Heart left ventricle (tissue), 16 donors: ENCODE data around the gene EXD3. TPM values are rescaled to one million over a fixed set of nuclear protein-coding genes. Genes with fewer than 3 reads are reported as not detected.

Experiments used
- ATAC-seq, 4 donors: fragments of 200-7000 bp; cut with Tn5 transposase; one replicate each; pipeline ENCODE4 v1.9.1; 2020 to 2022; ENCODE audit warnings: moderate library complexity in 4 of 4, mild to moderate bottlenecking in 3 of 4, moderate number of reproducible peaks in 1 of 4
- DNase-seq, 5 donors: peaks; one replicate each; pipeline ENCODE4 v3.0.0-alpha.2; 2020
- H3K27ac ChIP-seq, 12 donors: fragments of 200-600 bp; sonication (generic) in 4 of 12; one replicate each; pipeline versions ENCODE4 v1.5.0 to v1.8.0; 2016 to 2022; ENCODE audit warnings: mild to moderate bottlenecking in 2 of 12
- H3K27me3 ChIP-seq, 9 donors: fragments of 200-600 bp; sonication (generic) in 2 of 9; one replicate each; pipeline versions ENCODE4 v1.5.1 to v1.8.0; 2016 to 2022; ENCODE audit warnings: mild to moderate bottlenecking in 3 of 9
- H3K36me3 ChIP-seq, 9 donors: fragments of 200-600 bp; sonication (generic) in 2 of 9; one replicate each; pipeline versions ENCODE4 v1.5.0 to v1.8.0; 2018 to 2022; ENCODE audit warnings: mild to moderate bottlenecking in 2 of 9
- H3K4me1 ChIP-seq, 12 donors: fragments of 200-600 bp; sonication (generic) in 4 of 12; one replicate each; pipeline versions ENCODE4 v1.5.0 to v1.8.0; 2016 to 2022; ENCODE audit warnings: mild to moderate bottlenecking in 3 of 12
- H3K4me3 ChIP-seq, 12 donors: fragments of 200-600 bp; sonication (generic) in 4 of 12; one replicate each; pipeline versions ENCODE4 v1.5.0 to v1.8.0; 2017 to 2022; ENCODE audit warnings: mild to moderate bottlenecking in 9 of 12, moderate library complexity in 4 of 12
- H3K9me3 ChIP-seq, 12 donors: fragments of 200-600 bp; sonication (generic) in 4 of 12; one replicate each; pipeline versions ENCODE4 v1.5.0 to v1.8.0; 2016 to 2022; ENCODE audit warnings: mild to moderate bottlenecking in 1 of 12
- CTCF ChIP-seq, 12 donors: fragments of 200-600 bp; sonication (generic) in 4 of 12; IDR thresholded peaks; one replicate each; pipeline versions ENCODE4 v1.5.0 to v1.8.0; 2018 to 2022; ENCODE audit warnings: antibody characterized with exemption in 12 of 12, mild to moderate bottlenecking in 5 of 12
- POLR2A ChIP-seq, 2 donors: fragments of 450-650 bp; IDR thresholded peaks; one replicate each; pipeline ENCODE4 v1.6.1; 2017; ENCODE audit warnings: antibody characterized with exemption in 2 of 2, mild to moderate bottlenecking in 2 of 2, moderate library complexity in 2 of 2
- WGBS, 4 donors: extraction: QIAGEN DNeasy Blood & Tissue Kit in 2 of 4; methylation state at CpG; one replicate each; pipeline versions ENCODE4 v1.1.5 to v1.1.7; 2013 to 2018; 5-methylcytosine and 5-hydroxymethylcytosine counted together
- intact Hi-C, 10 donors: fragments of 100-400 bp; cut with DNase I; formaldehyde crosslinking; loops; one replicate each; pipeline versions ENCODE4 v1.11.1 to v1.14.2; 2022
- polyA plus RNA-seq, 2 donors: library from polyadenylated mRNA; stranded (reverse); fragments of 200-250 nt; gene quantifications; one replicate each; pipeline ENCODE4 v1.2.3, GENCODE V29; 2013
- total RNA-seq, 9 donors: library from RNA; depleted of rRNA in 2 of 9; stranded (reverse); fragments of >200 nt in 2 of 9; fragmentation: NEBNext Ultra II Directional in 3 of 9; extraction: Animal tissue kit (Norgen Biotek cat#: 25700) in 3 of 9; gene quantifications; one replicate each; pipeline versions ENCODE4 v1.1.0 to v1.2.4, GENCODE V29; 2016 to 2023
- donor health status: ischemic (EF 13 %, LVEDD 7.1; RV severe dilation, severe dysfunction).
- donor health status: healthy with polysubstance abuse.
- donor health status: DM: no; HTN: yes; CAD: no.
- donor health status: DM: no; HTN: no; CAD: no.
- donor health status: ischemic (EF 25% LVEDD 6.9; RV normal size, moderate dysfunction).
- donor health status: ischemic (EF 25% LVEDD 5.7; RV mildly dilated, moderate dysfunction).
- donor health status: healthy.
- donor health status: DM: yes; HTN: yes; CAD: no.
- donor health status: ischemic (EF 35%, LVEDD 5.7; RV mildly dilated, moderate dysfunction).
- donor health status: nonischemic (EF 11% LVEDD 7.7; RV severe dilation, severe dysfunction).
- donor health status: DM: yes; HTN: yes; CAD: no.
- donor health status: PGD.
- donor health status: ischemic (EF 29% LVEDD 5.4; RV normal size, mild dysfunction).
- donor health status: nonischemic (EF 23%, LVEDD 6.1; RV moderate dilation, normal function).

The EXD3 gene
- total and polyA plus RNA-seq, 11 donors, result 4.1 to 15.2 (median 8.6) TPM

- H3K27me3 ChIP-seq, result no peaks in the 10 kb centered on the region
- intact Hi-C loops, result no loop called here
- no peak overlapping the region for H3K27ac ChIP-seq
- peaks cover 0 to 3% (median 0%) of the 10 kb centered on the region in 9 donors for H3K36me3 ChIP-seq
- no peak for ATAC-seq
- DNase-seq, result peak in 4 of 5 donors; percentile 13 to 42 (median 19)
- H3K4me3 ChIP-seq, result no peak overlapping the region
- 92 to 94% (median 93%) methylated on average over 37 to 39 of the region's 39 CpGs for WGBS, 4 donors
- TF ChIP-seq CTCF (IDR thresholded peaks at IDR 0.05) (no peak), POLR2A (IDR thresholded peaks at IDR 0.05) (no peak)
- peaks cover 5 to 24% (median 14%) of the 10 kb centered on the region in 12 donors for H3K4me1 ChIP-seq
- no peaks in the 10 kb centered on the region for H3K9me3 ChIP-seq
Observed at GRCh38 chr9:137383784-137384756, 38.9 kb downstream of the EXD3 start.

GRCh38 chr9:137383081-137383783, 39.7 kb downstream of the EXD3 start:
- intact Hi-C loops, result no loop called here
- ATAC-seq (peak in 1 of 4 donors; percentile 9), DNase-seq (peak in 4 of 5 donors; percentile 15 to 61 (median 22))
- Histone ChIP-seq H3K36me3 (peaks cover 0 to 3% (median 0%) of the 10 kb centered on the region in 9 donors), H3K27me3 (no peaks in the 10 kb centered on the region), H3K9me3 (no peaks in the 10 kb centered on the region), H3K27ac (no peak overlapping the region), H3K4me3 (no peak overlapping the region), H3K4me1 (peaks cover 5 to 15% (median 12%) of the 10 kb centered on the region in 12 donors)
- WGBS, 4 donors, result 76 to 88% (median 81%) methylated on average over 18 to 27 of the region's 27 CpGs
- TF ChIP-seq CTCF (IDR thresholded peaks at IDR 0.05) (no peak), POLR2A (IDR thresholded peaks at IDR 0.05) (no peak)

DNA sequence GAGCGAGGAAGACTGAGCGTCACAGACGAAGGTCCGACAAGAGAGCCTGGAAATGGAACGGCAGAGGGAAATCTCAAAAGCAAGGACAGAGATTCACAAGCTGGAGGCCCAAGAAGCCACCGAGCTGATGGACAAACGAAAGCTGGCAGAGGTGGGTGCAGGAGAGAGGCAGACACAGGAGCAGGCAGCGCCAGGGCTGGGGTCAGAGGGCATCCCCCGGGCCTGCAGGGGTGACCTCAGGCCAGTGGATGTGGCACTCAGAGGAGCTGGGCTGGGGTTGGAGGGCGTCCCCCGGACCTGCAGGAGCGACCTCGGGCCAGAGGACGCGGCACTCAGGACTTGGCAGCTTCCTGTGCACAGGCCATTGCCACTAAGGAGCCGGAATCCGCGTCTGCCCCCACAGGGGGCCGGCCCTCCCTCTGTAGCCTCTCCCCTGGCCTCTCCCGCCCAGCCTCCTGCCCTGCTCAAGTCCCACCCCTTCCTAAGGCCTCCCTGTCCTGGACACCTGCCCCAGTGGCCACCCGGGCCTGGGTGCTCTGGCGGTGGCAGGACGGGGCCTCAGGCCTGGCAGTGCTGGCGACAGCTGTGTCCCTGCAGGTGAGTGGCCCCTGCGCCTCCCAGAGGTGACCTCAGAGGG, 40.4 kb downstream of the EXD3 start:
- no peak overlapping the region for H3K27ac ChIP-seq
- DNase-seq (peak in 4 of 5 donors; percentile 16 to 54 (median 22)), ATAC-seq (peak in 2 of 4 donors; percentile 9 to 13)
- TF ChIP-seq POLR2A (IDR thresholded peaks at IDR 0.05), result no peak
- TF ChIP-seq CTCF (IDR thresholded peaks at IDR 0.05), result no peak
- peaks cover 0 to 3% (median 0%) of the 10 kb centered on the region in 9 donors for H3K36me3 ChIP-seq
- H3K4me3 ChIP-seq, result no peak overlapping the region
- no peaks in the 10 kb centered on the region for H3K9me3 ChIP-seq
- peaks cover 1 to 9% (median 6%) of the 10 kb centered on the region in 12 donors for H3K4me1 ChIP-seq
- H3K27me3 ChIP-seq, result no peaks in the 10 kb centered on the region
- intact Hi-C loops, result no loop called here
- 86 to 91% (median 86%) methylated on average over 25 of the region's 25 CpGs for WGBS, 4 donors
